GM12878 (cell line): Measurements from ENCODE around the gene SERPINB10. TPM values are rescaled to one million over a fixed set of nuclear protein-coding genes. Genes with fewer than 3 reads are reported as not detected.

Experiments used
- ATAC-seq: fragments of 200-7000 bp; cut with Tn5 transposase; 3 replicates; pipeline ENCODE4 v1.9.1; 2020; ENCODE audit warnings: mild to moderate bottlenecking, moderate library complexity
- BruUV-seq: library from RNA; stranded (reverse); fragments of 400-500 nt; replicated peaks from 2 replicates; lab custom pipeline; 2021; lab: Mats Ljungman, UMichigan
- CTCF ChIA-PET: fragments of 300-600 bp; sonication (Branson Sonifier 250); formaldehyde crosslinking; extraction: SDS; loops from one replicate; lab custom pipeline; 2021; ENCODE audit warnings: inconsistent platforms; lab: Yijun Ruan, JAX
- POLR2A ChIA-PET: fragments of 350-600 bp; formaldehyde crosslinking; extraction: SDS; loops from one replicate; lab custom pipeline; 2021; ENCODE audit warnings: inconsistent platforms; lab: Charles Lee
- RAD21 ChIA-PET: fragments of 300-600 bp; sonication (Branson Sonifier 250); formaldehyde crosslinking; loops from one replicate; lab custom pipeline; 2023; ENCODE audit warnings: antibody characterized with exemption; ENCODE audit not compliant: unreplicated experiment; lab: Charles Lee
- SMC1A ChIA-PET: fragments of 300-600 bp; sonication (Branson Sonifier 250); formaldehyde crosslinking; loops from one replicate; lab custom pipeline; 2023; ENCODE audit not compliant: unreplicated experiment, uncharacterized antibody; lab: Charles Lee
- DNase-seq: peaks from one replicate; pipeline ENCODE4 v3.0.0-alpha.2; 2011; ENCODE audit warnings: low read depth, low spot score
- FAIRE-seq: peaks from 3 replicates; lab custom pipeline; 2011; peaks lifted over from hg19 to GRCh38; lab: Jason Lieb, UNC
- H2AFZ ChIP-seq: 2 replicates; pipeline ENCODE4 v1.6.0; 2011; ENCODE audit warnings: low read depth, low read length, control low read depth; ENCODE audit not compliant: control insufficient read depth
- H3K27ac ChIP-seq: 2 replicates; pipeline ENCODE4 v1.5.1; 2011; ENCODE audit warnings: control low read depth; ENCODE audit not compliant: control insufficient read depth, insufficient read depth
- H3K27me3 ChIP-seq, 2 experiments: replicated peaks in 1 of 2; 2 replicates each; pipeline versions ENCODE4 v1.6.0 to v1.6.1; 2011; ENCODE audit warnings: low read length in 1 of 2; ENCODE audit not compliant: control insufficient read depth in 2 of 2, insufficient read depth in 2 of 2
- H3K36me3 ChIP-seq, 2 experiments: 2 replicates each; pipeline ENCODE4 v1.5.1; 2011; ENCODE audit warnings: low read length in 1 of 2; ENCODE audit not compliant: control insufficient read depth in 2 of 2, insufficient read depth in 2 of 2
- H3K4me1 ChIP-seq: 2 replicates; pipeline ENCODE4 v1.6.1; 2011; ENCODE audit warnings: mild to moderate bottlenecking, low read length, moderate library complexity, mixed read lengths; ENCODE audit not compliant: control insufficient read depth, insufficient read depth
- H3K4me2 ChIP-seq: 2 replicates; pipeline ENCODE4 v1.6.0; 2011; ENCODE audit warnings: control low read depth; ENCODE audit not compliant: control insufficient read depth, insufficient read depth
- H3K4me3 ChIP-seq: fragments of 200-600 bp; sonication (generic); 2 replicates; pipeline ENCODE4 v1.5.1; 2016
- H3K79me2 ChIP-seq: 2 replicates; pipeline ENCODE4 v1.6.0; 2011; ENCODE audit warnings: low read length; ENCODE audit not compliant: control insufficient read depth, insufficient read depth
- H3K9ac ChIP-seq: 2 replicates; pipeline ENCODE4 v1.8.0; 2011; ENCODE audit warnings: low read length, control low read depth, mixed read lengths; ENCODE audit not compliant: control insufficient read depth, insufficient read depth
- H3K9me3 ChIP-seq: replicated peaks from 3 replicates; pipeline ENCODE4 v1.5.1; 2011; ENCODE audit warnings: mild to moderate bottlenecking, low read length; ENCODE audit not compliant: control insufficient read depth, insufficient read depth
- H4K20me1 ChIP-seq: 2 replicates; pipeline ENCODE4 v1.6.0; 2011; ENCODE audit not compliant: control insufficient read depth, insufficient read depth
- BCL11A ChIP-seq: IDR thresholded peaks from 2 replicates; pipeline ENCODE4 v1.6.1; 2011; ENCODE audit warnings: low read depth, low read length
- CBFB ChIP-seq: IDR thresholded peaks from 2 replicates; pipeline ENCODE4 v1.6.1; 2016; ENCODE audit warnings: antibody characterized with exemption, low read depth
- CBX5 ChIP-seq: sonication (generic); IDR thresholded peaks from 2 replicates; pipeline ENCODE4 v1.6.1; 2016; ENCODE audit warnings: low read depth, moderate library complexity, mild to moderate bottlenecking, inconsistent platforms
- CREB1 ChIP-seq: IDR thresholded peaks from 2 replicates; pipeline ENCODE4 v1.6.1; 2012; ENCODE audit warnings: low read depth, mild to moderate bottlenecking, inconsistent platforms
- CREM ChIP-seq: IDR thresholded peaks from 2 replicates; pipeline ENCODE4 v1.6.1; 2014; ENCODE audit warnings: antibody characterized with exemption, low read depth
- DPF2 ChIP-seq: fragments of 450-650 bp; IDR thresholded peaks from 2 replicates; pipeline ENCODE4 v1.6.1; 2017; ENCODE audit warnings: mild to moderate bottlenecking
- FOXM1 ChIP-seq: IDR thresholded peaks from 2 replicates; pipeline ENCODE4 v1.6.1; 2012; ENCODE audit warnings: low read depth, mild to moderate bottlenecking, inconsistent platforms, low read length, moderate library complexity
- JUNB ChIP-seq: IDR thresholded peaks from 2 replicates; pipeline ENCODE4 v1.6.1; 2016; ENCODE audit warnings: antibody characterized with exemption, mild to moderate bottlenecking
- KAT2A ChIP-seq: conservative IDR thresholded peaks from 2 replicates; pipeline ENCODE4 v1.6.1; 2011; ENCODE audit warnings: low read depth, low read length; ENCODE audit not compliant: control insufficient read depth
- MYC ChIP-seq: IDR thresholded peaks from 2 replicates; pipeline ENCODE4 v1.6.1; 2011; ENCODE audit warnings: mild to moderate bottlenecking, low read length, moderate library complexity, inconsistent platforms; ENCODE audit not compliant: insufficient read depth, insufficient replicate concordance, insufficient read length, severe bottlenecking
- NFIC ChIP-seq: IDR thresholded peaks from 2 replicates; pipeline ENCODE4 v1.6.1; 2012; ENCODE audit warnings: low read depth, mild to moderate bottlenecking, inconsistent platforms, low read length, moderate library complexity
- NR2F1 ChIP-seq: fragments of 450-650 bp; conservative IDR thresholded peaks from 2 replicates; pipeline ENCODE4 v1.6.1; 2017; ENCODE audit warnings: mild to moderate bottlenecking
- SMC3 ChIP-seq: IDR thresholded peaks from 2 replicates; pipeline ENCODE4 v1.6.1; 2011; ENCODE audit warnings: low read length, improper control_type of control experiment, borderline replicate concordance
- SREBF1 ChIP-seq: IDR thresholded peaks from 2 replicates; pipeline ENCODE4 v1.6.1; 2012; ENCODE audit warnings: mild to moderate bottlenecking, low read length
- TCF7 ChIP-seq: IDR thresholded peaks from 2 replicates; pipeline ENCODE4 v1.6.1; 2014; ENCODE audit warnings: antibody characterized with exemption, borderline replicate concordance
- ZBED1 ChIP-seq: IDR thresholded peaks from 2 replicates; pipeline ENCODE4 v1.6.1; 2016; ENCODE audit warnings: borderline replicate concordance
- ZNF622 ChIP-seq: fragments of 450-650 bp; IDR thresholded peaks from 2 replicates; pipeline ENCODE4 v1.6.1; 2017; ENCODE audit warnings: mild to moderate bottlenecking, inconsistent platforms
- WGBS: methylation state at CpG from one replicate; pipeline ENCODE4 v1.1.6; 2016; ENCODE audit warnings: low lambda C conversion rate; ENCODE audit not compliant: insufficient replicate concordance, insufficient coverage; ENCODE audit errors: missing lambda C conversion rate; 5-methylcytosine and 5-hydroxymethylcytosine counted together
- in situ Hi-C: fragments of 300-500 bp; cut with MboI; formaldehyde crosslinking; loops from 9 replicates; pipeline ENCODE4 v1.14.3; 2018; ENCODE audit warnings: mixed read lengths
- intact Hi-C: fragments of 100-400 bp; cut with micrococcal nuclease; formaldehyde crosslinking; loops from one replicate; pipeline ENCODE4 v1.14.2; 2022; ENCODE audit not compliant: unreplicated experiment
- polyA plus RNA-seq, 11 experiments: library from polyadenylated mRNA; depleted of rRNA in 4 of 11; unstranded in 6 of 11; stranded (reverse) in 5 of 11; fragments of >200 nt; fragmentation: Nextera tagmentation in 4 of 11; fragmentation: Illumina TruSeq in 1 of 11; extraction: Ambion mirVana in 4 of 11; extraction: Trizol in 1 of 11; gene quantifications; 1 replicate in 1 of 11; 2 replicates in 10 of 11; pipeline versions ENCODE4 v1.2.1 to v1.2.3, GENCODE V29; 2011 to 2016; ENCODE audit warnings: inconsistent platforms in 2 of 11, missing spikeins in 2 of 11, low read depth in 1 of 11
- total RNA-seq, 4 experiments: library from RNA; depleted of rRNA in 3 of 4; stranded (reverse); fragments of >200 nt in 3 of 4; fragmentation: Illumina TruSeq in 1 of 4; extraction: Trizol in 1 of 4; gene quantifications; 2 replicates each; pipeline versions ENCODE4 v1.2.1 to v1.2.3, GENCODE V29; 2013 to 2021
- TF ChIP-seq, protein P1 (sequence below): fragments of 450-650 bp; IDR thresholded peaks from 2 replicates; pipeline ENCODE4 v1.6.1; 2017; ENCODE audit warnings: mild to moderate bottlenecking
- TF ChIP-seq, protein P2 (sequence below): fragments of 450-650 bp; IDR thresholded peaks from 2 replicates; pipeline ENCODE4 v1.6.1; 2017; ENCODE audit warnings: borderline replicate concordance
- TF ChIP-seq, protein P3 (sequence below): fragments of 450-650 bp; formaldehyde crosslinking; IDR thresholded peaks from 2 replicates; pipeline ENCODE4 v1.4.0; 2020; ENCODE audit warnings: mild to moderate bottlenecking, moderate library complexity

SERPINB10 gene
- total and polyA plus RNA-seq, 10 of the 15 experiments (the other 5 are each of a cell fraction or from before 2014, with no cell fraction given), result 12.0 to 83.5 (median 24.1) TPM

DNA sequence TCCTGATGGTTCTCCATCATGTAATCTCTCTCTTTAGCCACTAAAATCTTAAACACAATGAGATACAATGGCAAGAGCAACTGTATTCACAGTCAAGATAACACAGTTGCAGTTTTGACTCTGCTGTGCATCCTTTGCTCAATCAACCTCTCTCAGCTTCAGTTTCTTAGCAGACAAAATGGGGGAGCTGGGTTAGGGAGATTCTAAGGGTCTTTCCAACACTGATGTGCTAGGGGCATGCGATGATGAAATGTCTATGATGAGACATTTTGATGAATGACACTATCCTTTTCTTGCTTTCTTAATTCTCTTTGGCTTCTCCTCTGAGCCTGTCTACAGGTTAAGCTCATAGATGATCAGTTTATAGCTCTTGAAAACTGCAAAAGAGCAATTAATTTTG, 1.1 kb downstream of the SERPINB10 start:
- Histone ChIP-seq H3K36me3 (no peaks in the 10 kb centered on the region), H4K20me1 (no peaks in the 10 kb centered on the region), H2AFZ (peak overlapping the region; percentile 6; the same call in 1 of the 2 replicates), H3K4me3 (0 out of 2 replicates have a peak overlapping the region, but pooled peaks have one; percentile 4), H3K79me2 (no peaks in the 10 kb centered on the region), H3K9me3 (no peaks in the 10 kb centered on the region; the same call in 2 of the 3 replicates), H3K4me2 (no peak overlapping the region), H3K27me3 (no peaks in the 10 kb centered on the region), H3K4me1 (peaks cover 4% of the 10 kb centered on the region; the same call in 1 of the 2 replicates), H3K9ac (no peak overlapping the region), H3K27ac (peak overlapping the region; percentile 56)
- no TSS peak for BruUV-seq
- WGBS, result 0% methylated on average over 1 of the region's 1 CpG
- DNase-seq (no peak), FAIRE-seq (no peak), ATAC-seq (peak; percentile 76)
- intact Hi-C loops, result no loop called here
- in situ Hi-C loops, result no loop called here
- RAD21 ChIA-PET, result interaction anchor here (1.0 to 3.6 kb wide), 10 partner anchors 10 to 46 kb away, joined by 4 to 69 read pairs (median 6); partner anchors contain the start of gene SERPINB2
- SMC1A ChIA-PET, result interaction anchor here (0.6 to 6.2 kb wide), 22 partner anchors 8 to 1785 kb away, joined by 3 to 99 read pairs (median 5); partner anchors contain the start of gene SERPINB2
- CTCF ChIA-PET, result interaction anchor here (0.6 to 3.5 kb wide), 12 partner anchors 11 to 337 kb away, joined by 3 to 52 read pairs (median 4); partner anchors contain the start of gene HMSD
- POLR2A ChIA-PET, result interaction anchor here (0.7 to 3.3 kb wide), 8 partner anchors 8 to 768 kb away, joined by 3 to 15 read pairs (median 4); partner anchors contain the start of gene HMSD
- TF ChIP-seq SREBF1, result no peak
- TF ChIP-seq NFIC, result 0 out of 2 replicates have a peak, but pooled peaks have one; percentile 15
- TF ChIP-seq DPF2, result no peak
- peak; percentile 44; the same call in 1 of the 2 replicates for TF ChIP-seq JUNB
- no peak for TF ChIP-seq SMC3
- TF ChIP-seq BCL11A, result no peak
- TF ChIP-seq CBFB, result no peak
- no peak for TF ChIP-seq NR2F1
- TF ChIP-seq, protein P1, sequence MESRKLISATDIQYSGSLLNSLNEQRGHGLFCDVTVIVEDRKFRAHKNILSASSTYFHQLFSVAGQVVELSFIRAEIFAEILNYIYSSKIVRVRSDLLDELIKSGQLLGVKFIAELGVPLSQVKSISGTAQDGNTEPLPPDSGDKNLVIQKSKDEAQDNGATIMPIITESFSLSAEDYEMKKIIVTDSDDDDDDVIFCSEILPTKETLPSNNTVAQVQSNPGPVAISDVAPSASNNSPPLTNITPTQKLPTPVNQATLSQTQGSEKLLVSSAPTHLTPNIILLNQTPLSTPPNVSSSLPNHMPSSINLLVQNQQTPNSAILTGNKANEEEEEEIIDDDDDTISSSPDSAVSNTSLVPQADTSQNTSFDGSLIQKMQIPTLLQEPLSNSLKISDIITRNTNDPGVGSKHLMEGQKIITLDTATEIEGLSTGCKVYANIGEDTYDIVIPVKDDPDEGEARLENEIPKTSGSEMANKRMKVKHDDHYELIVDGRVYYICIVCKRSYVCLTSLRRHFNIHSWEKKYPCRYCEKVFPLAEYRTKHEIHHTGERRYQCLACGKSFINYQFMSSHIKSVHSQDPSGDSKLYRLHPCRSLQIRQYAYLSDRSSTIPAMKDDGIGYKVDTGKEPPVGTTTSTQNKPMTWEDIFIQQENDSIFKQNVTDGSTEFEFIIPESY, result no peak
- TF ChIP-seq FOXM1, result no peak
- 0 out of 2 replicates have a peak, but pooled peaks have one; percentile 37 for TF ChIP-seq ZBED1
- peak; percentile 57; the same call in 1 of the 2 replicates for TF ChIP-seq CREM
- TF ChIP-seq ZNF622, result no peak
- TF ChIP-seq, protein P2, sequence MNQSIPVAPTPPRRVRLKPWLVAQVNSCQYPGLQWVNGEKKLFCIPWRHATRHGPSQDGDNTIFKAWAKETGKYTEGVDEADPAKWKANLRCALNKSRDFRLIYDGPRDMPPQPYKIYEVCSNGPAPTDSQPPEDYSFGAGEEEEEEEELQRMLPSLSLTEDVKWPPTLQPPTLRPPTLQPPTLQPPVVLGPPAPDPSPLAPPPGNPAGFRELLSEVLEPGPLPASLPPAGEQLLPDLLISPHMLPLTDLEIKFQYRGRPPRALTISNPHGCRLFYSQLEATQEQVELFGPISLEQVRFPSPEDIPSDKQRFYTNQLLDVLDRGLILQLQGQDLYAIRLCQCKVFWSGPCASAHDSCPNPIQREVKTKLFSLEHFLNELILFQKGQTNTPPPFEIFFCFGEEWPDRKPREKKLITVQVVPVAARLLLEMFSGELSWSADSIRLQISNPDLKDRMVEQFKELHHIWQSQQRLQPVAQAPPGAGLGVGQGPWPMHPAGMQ, result no peak
- no peak for TF ChIP-seq KAT2A
- TF ChIP-seq, protein P3, sequence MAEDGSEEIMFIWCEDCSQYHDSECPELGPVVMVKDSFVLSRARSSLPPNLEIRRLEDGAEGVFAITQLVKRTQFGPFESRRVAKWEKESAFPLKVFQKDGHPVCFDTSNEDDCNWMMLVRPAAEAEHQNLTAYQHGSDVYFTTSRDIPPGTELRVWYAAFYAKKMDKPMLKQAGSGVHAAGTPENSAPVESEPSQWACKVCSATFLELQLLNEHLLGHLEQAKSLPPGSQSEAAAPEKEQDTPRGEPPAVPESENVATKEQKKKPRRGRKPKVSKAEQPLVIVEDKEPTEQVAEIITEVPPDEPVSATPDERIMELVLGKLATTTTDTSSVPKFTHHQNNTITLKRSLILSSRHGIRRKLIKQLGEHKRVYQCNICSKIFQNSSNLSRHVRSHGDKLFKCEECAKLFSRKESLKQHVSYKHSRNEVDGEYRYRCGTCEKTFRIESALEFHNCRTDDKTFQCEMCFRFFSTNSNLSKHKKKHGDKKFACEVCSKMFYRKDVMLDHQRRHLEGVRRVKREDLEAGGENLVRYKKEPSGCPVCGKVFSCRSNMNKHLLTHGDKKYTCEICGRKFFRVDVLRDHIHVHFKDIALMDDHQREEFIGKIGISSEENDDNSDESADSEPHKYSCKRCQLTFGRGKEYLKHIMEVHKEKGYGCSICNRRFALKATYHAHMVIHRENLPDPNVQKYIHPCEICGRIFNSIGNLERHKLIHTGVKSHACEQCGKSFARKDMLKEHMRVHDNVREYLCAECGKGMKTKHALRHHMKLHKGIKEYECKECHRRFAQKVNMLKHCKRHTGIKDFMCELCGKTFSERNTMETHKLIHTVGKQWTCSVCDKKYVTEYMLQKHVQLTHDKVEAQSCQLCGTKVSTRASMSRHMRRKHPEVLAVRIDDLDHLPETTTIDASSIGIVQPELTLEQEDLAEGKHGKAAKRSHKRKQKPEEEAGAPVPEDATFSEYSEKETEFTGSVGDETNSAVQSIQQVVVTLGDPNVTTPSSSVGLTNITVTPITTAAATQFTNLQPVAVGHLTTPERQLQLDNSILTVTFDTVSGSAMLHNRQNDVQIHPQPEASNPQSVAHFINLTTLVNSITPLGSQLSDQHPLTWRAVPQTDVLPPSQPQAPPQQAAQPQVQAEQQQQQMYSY (CRISPR knock-in tag), result no peak
- TF ChIP-seq MYC, result no peak
- peak; percentile 74 for TF ChIP-seq CREB1
- TF ChIP-seq CBX5, result no peak
- no peak for TF ChIP-seq TCF7
